Stimulated activated CD8-positive, alpha-beta memory T cell treated with anti-CD3 and anti-CD28 coated beads, Interleukin-12 subunit alpha, Interleukin-12 subunit beta, amount 100 ng/mL, for 4 hours (primary cell): Measurements from ENCODE around the gene TIMP2.
"Not testable (repeated sequence)": the region's sequence is repeated elsewhere in the genome, so short reads cannot be mapped to it uniquely, and the experiment has no call there.

ENCODE experiments used
- DNase-seq: peaks from one replicate; pipeline ENCODE4 v3.0.0-alpha.2; 2020; ENCODE audit warnings: low read depth

TIMP2 gene

GRCh38 chr17:78925234-78925633 lies at the start of gene TIMP2:
Gene TIMP2, minus strand, starts transcription at chr17:78925387. Its CDS starts 299 bp downstream, at chr17:78925088.
- peak; percentile 44 for DNase-seq

DNA sequence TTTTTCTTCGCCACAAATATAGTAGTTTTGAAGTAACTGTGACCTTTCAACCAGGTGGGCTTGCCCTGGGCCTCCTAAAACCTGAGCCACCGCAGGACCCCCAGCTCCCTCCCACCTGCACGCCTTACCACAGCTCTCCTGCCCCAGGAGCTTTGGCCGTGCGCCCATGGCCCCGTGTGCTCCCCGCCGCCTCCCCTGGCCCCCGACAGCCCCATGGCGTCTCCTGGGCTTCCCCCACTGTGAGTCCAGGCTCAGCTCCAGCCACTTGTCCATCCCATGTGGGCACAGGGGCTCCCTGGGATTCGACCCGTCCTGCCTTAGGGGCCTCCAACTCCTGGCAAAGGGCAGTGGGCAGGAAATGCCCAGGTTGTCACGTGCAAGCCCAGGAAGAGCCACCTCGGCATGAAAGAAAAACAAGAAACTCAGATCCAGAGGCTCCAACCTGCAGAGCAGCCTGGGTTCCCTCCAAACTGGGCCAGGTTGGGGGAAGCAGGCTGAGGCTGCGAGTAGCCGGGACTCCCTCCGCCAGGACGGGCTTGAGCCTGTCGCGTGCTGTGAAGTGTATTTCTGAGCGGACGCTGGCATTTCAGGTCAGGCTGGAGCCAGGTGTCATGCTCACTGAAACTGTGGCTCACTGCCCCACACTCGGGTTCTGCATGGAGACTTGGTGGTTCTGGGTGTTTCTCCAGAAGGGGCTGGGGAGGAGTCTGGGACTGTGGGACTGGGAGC lies 48.8 kb upstream of the TIMP2 start:
- DNase-seq, result no peak

- DNase-seq, result no peak
These were observed 48.0 kb upstream of the TIMP2 start for GRCh38 chr17:78973196-78973595.

- DNase-seq, result no peak
These were observed 47.4 kb upstream of the TIMP2 start for GRCh38 chr17:78972507-78973105.

DNA sequence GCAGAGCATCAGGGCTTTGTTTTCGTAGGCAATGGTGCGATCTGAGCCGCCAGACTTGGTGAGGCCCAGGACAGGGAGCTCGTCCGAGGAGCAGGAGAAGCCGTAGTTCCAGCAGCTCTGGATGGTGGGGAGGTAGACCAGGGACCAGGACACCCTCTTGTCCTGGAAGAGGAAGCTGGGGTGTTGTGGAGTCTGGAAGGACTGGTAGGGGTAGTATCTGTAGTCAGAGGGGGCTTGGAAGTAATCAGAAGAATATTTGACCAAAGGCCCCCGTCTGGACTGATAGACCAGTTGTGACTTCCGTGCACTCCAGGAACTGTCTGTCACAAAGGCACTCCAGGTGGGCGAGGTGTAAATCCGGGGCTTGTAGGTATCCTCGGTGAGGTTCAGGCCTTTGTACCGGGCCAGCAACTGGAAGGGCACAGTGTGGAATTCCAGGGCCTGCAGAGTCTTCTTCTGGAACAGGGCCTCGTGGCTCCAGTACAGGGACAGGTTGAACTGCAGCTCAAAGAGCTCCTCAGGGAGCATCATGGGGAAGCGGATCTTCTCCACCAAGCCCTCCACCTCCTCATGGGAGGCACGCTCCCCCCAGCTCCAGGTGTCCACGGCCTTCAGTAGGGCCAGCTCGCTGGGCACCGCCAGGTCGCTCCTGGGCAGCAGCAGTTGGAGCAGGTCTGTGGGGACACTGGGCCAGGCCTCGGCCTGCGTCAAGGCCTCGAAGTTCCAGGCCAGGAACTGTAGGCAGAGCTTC lies 46.7 kb upstream of the TIMP2 start:
- no peak for DNase-seq

DNA sequence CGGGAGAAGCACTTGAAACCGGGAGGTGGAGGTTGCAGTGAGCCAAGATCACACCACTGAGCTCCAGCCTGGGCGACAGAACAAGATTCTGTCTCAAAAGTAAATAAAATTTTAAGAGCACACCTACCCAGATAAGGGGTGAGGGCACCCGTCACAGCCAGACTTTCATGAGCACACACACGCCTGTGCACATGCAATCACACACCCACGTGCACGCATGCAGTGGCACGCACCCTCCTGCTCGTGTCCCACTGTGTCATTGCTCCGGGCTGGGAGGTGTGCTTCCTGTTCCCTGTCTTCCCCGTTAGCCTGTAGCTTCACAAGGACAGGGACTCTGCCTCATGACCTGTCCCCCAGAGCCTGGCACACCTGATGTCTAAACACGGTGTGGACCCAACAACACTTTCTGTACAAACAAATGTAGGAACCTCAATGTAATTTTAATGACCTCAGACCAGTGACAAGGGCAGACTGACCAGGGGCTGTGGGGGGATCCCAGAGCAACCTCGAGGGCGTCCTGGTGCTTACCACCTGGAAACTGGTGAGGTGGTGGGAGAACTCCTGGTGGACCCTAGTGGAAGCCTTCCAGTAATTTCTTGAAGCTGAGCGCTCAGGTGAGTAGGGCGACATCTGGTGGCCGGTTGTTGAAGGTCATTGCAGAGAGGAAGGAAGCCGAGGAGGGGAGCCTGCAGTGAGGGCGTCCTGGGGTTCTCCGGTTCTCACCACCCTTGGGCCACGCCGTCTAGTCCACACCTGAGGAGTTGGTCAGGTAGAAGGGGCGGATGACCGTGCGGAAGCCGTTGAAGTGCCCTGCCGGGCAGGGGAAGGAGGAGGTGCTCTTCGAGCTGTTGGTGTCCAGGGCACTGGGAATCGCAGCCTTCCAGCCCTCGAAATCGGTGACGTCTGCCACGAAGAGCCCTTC lies 45.9 kb upstream of the TIMP2 start:
- DNase-seq, result peak; percentile 40

DNA sequence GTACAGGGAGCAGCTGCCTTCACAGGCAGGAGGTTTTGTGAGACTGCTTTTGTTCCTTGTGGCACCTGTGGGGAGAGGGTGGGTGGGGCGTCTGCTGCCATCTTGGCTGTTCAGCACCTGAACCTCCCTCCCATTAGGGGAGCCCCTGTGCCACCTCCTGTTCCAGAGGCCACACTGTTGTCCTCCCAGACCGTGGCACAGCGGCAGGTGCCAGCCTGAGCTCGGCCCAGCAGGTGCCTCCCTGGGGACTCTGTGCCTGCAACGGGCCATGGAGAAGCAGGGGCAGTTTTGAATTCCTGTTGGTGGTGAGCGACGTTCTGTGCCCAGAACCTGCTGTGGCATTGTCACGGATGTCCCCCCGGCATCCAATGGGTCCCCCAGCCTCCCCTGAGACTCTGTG lies 44.7 kb upstream of the TIMP2 start:
- DNase-seq, result no peak

- DNase-seq, result no peak
These were observed 42.7 kb upstream of the TIMP2 start for GRCh38 chr17:78967782-78968362.

DNA sequence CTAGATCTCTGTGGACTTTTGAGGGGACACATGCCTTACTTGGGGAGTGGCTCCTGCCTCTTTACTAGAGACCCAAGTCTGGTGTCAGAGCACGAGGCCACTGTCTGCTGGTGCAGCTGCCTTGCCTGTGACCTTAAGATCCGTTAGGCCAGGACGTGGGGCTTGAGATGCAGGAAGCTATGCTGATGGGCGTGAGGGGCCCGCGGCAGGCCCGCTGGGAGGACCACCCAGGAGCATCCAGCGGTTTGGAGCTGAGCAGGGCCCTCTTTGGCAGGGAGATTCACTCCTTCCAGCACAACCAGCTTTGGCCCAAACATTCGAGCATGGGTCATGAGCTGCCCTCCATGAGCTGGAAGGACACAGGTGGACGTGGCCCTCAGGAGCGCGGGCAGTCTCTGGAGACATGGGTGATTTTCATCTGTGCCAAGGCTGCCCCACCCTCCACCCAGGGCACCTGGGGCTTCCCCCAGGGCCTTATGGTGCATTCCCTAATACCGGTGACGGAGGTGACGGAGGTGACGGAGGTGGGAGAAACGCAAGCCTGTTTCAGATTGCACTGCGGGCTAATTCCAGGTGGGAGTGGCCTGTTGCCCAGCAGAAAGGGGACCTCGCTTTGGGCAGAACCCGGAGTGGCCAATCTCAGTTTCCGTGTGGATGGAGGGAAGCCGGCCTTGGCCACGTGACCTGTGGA lies 41.9 kb upstream of the TIMP2 start:
- no peak for DNase-seq

- DNase-seq, result no peak
These were observed 41.1 kb upstream of the TIMP2 start for GRCh38 chr17:78966123-78966813.

DNA sequence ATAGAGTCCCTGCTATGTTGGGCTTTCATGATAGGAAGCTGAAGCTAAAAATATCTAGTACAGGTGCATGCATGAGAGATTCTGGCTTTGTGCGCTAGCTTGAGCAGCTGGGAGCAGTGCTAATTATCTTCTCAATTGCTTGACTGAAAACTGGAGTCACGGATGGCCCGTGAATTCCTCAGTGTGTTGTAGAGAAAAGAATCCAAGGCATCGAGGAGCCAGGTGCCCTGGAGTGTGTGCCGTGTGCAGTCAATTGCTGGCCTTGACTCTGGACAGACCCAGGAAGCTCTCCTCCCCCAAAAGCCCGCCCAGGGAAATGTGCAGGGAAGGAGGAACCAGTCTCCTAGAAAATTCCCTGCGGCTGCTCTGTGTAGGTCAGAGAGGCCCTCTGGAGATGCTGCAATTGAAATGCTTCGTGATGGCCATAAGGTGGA lies 40.3 kb upstream of the TIMP2 start:
- no peak for DNase-seq

- no peak for DNase-seq
These were observed 38.2 kb upstream of the TIMP2 start for GRCh38 chr17:78963378-78963777.

- not testable (repeated sequence) for DNase-seq
These were observed 37.8 kb upstream of the TIMP2 start for GRCh38 chr17:78962984-78963348.

DNA sequence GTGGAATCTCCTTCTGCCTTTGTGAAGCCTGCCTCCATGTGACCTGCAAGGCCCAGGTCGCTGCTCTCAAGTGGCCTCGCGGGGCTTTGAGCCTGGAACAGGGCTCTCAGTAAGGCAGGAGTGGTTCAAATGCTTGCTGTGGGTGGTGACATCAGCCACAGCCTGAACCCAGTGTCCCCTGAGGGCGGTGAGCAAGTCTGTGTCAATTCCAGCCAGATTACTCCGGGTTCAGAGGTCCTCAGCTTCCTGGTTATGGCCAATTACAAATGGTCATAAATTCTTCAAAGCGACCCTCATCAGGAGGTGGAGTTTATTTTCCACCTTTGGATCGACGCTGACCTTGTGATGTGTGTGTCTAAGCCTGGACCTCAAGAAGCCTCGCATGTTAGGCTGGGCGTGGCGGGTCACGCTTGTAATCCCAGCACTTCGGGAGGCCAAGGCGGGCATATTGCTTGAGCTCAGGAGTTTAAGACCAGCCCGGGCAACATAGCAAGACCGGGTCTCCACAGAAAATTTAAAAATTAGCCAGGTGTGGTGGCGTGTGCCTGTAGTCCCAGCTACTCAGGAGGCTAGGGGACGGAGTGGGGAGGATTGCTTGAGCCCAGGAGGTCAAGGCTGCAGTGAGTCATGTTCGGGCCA lies 37.3 kb upstream of the TIMP2 start:
- DNase-seq, result no peak

DNA sequence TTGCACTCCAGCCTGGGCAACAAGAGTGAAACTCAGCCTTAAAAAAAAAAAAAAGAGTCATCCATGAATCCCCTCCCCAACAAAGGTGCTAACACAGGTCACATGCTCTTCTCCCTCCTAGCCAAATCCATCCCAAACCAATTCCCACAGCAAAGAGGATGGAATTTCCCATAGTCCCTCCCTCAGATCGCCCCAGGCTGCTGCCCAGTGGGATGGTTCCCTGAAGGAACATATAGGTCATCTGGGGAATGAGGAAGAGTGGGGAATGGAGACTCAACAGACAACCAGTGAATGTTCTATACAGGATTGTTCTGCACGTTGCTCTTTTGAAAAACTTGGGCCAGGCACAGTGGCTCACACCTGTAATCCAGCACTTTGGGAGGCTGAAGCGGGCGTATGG lies 36.4 kb upstream of the TIMP2 start:
- no peak for DNase-seq

DNA sequence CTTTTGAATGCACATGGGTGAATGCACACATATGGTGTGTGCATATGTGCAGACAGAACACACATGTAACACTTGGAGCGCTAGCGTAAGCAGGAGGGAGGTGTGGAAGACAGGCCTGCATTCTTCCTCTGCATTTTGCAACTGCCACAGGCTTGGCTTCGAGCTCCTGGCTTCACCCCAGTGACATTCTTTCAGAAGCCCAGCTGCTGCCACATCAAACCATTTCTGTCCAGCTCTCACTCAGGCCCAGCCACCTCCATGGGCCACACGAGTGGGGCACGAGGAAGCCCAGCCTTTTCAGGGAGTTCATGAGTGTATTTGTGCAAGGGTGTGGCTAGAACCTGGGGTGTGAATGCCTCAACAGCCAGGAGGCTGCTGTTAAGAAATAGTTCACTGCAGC lies 35.7 kb upstream of the TIMP2 start:
- no peak for DNase-seq

- DNase-seq, result no peak
These were observed 34.6 kb upstream of the TIMP2 start for GRCh38 chr17:78959803-78960202.

GRCh38 chr17:78958641-78959127 lies 33.5 kb upstream of the TIMP2 start:
- no peak for DNase-seq

GRCh38 chr17:78957128-78957527 lies 31.9 kb upstream of the TIMP2 start:
- no peak for DNase-seq

- no peak for DNase-seq
These were observed 31.1 kb upstream of the TIMP2 start for GRCh38 chr17:78956254-78956653.
